HUES64 (cell line): ENCODE data around the gene SLC7A8.
A peak's percentile ranks its signal among the peaks of the same experiment; 100 is the strongest.

Source experiments
- H3K27ac ChIP-seq: 2 replicates; pipeline ENCODE4 v1.7.0; 2013; ENCODE audit warnings: low read depth, low read length, inconsistent platforms
- H3K27me3 ChIP-seq: 2 replicates; pipeline ENCODE4 v1.6.1; 2013; ENCODE audit warnings: mild to moderate bottlenecking, low read length; ENCODE audit not compliant: insufficient read depth
- H3K36me3 ChIP-seq: 2 replicates; pipeline ENCODE4 v1.6.1; 2013; ENCODE audit warnings: mild to moderate bottlenecking, low read length; ENCODE audit not compliant: insufficient read depth
- H3K4me1 ChIP-seq: 2 replicates; pipeline ENCODE4 v1.6.1; 2013; ENCODE audit warnings: mild to moderate bottlenecking, low read length, moderate library complexity; ENCODE audit not compliant: insufficient read depth
- H3K4me3 ChIP-seq: 2 replicates; pipeline ENCODE4 v1.5.1; 2013; ENCODE audit warnings: mild to moderate bottlenecking, low read length, moderate library complexity
- H3K9ac ChIP-seq: 2 replicates; pipeline ENCODE4 v1.6.1; 2013; ENCODE audit warnings: mild to moderate bottlenecking, low read depth, low read length
- H3K9me3 ChIP-seq: 2 replicates; pipeline ENCODE4 v1.6.1; 2013; ENCODE audit warnings: low read depth, low read length; ENCODE audit not compliant: insufficient read depth
- WGBS: fragments of 150-250, 120-280 bp; methylation state at CpG from one replicate; pipeline ENCODE4 v1.1.7; 2013; ENCODE audit warnings: missing lambda C conversion rate; 5-methylcytosine and 5-hydroxymethylcytosine counted together

The SLC7A8 gene

GRCh38 chr14:23101213-23101970 lies 82.1 kb downstream of the SLC7A8 start:
- Histone ChIP-seq H3K27ac (no peak overlapping the region), H3K9ac (no peak overlapping the region), H3K4me3 (no peak overlapping the region), H3K4me1 (peaks cover 21% of the 10 kb centered on the region), H3K27me3 (no peaks in the 10 kb centered on the region), H3K9me3 (no peaks in the 10 kb centered on the region), H3K36me3 (peaks cover 27% of the 10 kb centered on the region)
- 78% methylated on average over 6 of the region's 6 CpGs for WGBS

DNA sequence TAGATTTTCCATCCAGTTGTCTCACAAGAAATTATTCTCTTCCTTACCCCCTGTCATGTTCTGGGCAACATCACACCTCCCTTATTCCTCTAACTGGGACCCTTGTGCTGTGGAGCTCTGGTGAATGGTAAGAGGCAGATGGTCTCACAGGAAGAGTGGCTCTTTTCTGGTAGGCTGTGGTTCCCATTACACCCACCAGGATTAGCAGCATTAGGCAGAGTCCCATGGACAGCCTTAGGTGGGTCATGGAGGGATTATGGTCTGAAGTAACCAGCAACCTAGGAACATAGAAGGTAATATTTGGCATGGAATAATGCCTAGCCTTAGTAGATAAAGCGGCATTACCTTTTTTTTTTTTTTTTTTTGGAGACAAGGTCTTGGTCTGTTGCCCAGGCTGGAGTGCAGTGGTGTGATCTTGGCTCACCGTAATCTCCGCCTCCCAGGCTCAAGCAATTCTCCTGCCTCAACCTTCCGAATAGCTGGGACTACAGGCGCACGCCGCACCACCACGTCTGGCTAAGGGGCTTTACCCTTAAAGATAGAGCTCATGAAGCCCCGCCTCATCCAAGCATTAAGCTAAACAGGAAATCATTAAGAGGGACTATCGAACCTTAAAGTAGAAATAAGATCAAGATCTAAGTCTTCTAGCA lies 84.1 kb downstream of the SLC7A8 start:
- H3K36me3 ChIP-seq: peaks cover 27% of the 10 kb centered on the region

GRCh38 chr14:23097786-23098185 lies 85.7 kb downstream of the SLC7A8 start:
- Histone ChIP-seq H3K27me3 (no peaks in the 10 kb centered on the region), H3K4me1 (peaks cover 6% of the 10 kb centered on the region; the same call in 1 of the 2 replicates), H3K9me3 (no peaks in the 10 kb centered on the region), H3K4me3 (no peak overlapping the region), H3K36me3 (peaks cover 34% of the 10 kb centered on the region), H3K9ac (no peak overlapping the region), H3K27ac (no peak overlapping the region)
- WGBS: 97% methylated on average over 7 of the region's 7 CpGs

More for the DNA sequence above, 84.1 kb downstream of the SLC7A8 start:
- Histone ChIP-seq H3K9ac (no peak overlapping the region), H3K27me3 (no peaks in the 10 kb centered on the region), H3K9me3 (no peaks in the 10 kb centered on the region), H3K4me3 (no peak overlapping the region), H3K27ac (no peak overlapping the region), H3K4me1 (peaks cover 7% of the 10 kb centered on the region; the same call in 1 of the 2 replicates)
- WGBS: 95% methylated on average over 10 of the region's 10 CpGs

DNA sequence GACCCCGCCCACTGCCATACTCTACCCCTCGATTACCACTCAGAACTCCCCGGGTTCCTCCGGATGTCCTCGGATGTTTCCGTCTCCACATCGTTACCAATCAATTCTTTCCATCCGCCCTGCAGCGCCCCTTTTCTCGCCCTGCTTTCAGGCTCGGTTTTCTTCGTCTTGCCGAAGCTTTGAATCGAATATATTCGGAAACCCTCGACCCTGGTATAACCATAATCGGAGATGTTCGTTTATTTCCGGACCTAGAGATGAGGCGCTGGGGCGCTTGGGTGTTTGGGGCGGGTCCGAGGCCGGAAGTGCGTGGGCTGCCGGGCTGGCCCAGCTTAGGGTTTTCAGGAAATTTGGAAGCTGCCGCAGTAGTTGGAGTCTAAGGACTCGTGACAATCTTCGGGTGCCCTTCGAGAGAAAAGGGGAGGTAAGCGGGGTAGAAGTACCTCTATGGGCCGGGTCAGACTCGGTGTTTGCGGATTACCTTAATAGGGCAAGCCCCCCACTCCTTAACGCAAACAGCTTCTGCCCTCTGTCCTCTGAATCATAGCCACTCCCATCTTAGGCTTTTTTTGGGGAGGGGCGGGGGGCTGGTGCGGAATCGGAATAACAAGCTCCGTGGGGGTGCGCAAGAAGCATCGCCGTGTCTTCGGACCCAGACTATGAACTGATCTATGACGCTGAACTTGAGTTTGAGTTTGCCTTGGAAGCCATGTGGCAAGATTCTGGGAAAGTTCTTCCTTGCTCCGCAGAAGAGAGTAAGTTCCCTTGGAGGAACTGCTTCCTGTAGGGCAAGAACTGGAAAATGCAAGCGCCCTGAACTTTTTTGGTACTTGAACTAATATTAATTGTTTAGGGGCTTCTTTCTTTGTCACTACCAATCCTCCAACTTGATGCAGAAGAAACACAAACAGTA lies 88.0 kb downstream of the SLC7A8 start, which contains the start of gene C14orf119:
Gene C14orf119, plus strand, starts transcription at position 310 of the 913 bp plus-strand sequence. CDS start 2,154 bp downstream, outside the sequence.
- Histone ChIP-seq H3K9me3 (no peaks in the 10 kb centered on the region), H3K36me3 (peaks cover 57% of the 10 kb centered on the region), H3K4me1 (peaks cover 6% of the 10 kb centered on the region; the same call in 1 of the 2 replicates), H3K27ac (peak within 1 kb of the TSS; percentile 98), H3K9ac (peak within 1 kb of the TSS; percentile 96), H3K27me3 (no peaks in the 10 kb centered on the region), H3K4me3 (peak within 1 kb of the TSS; percentile 81)
- under 1% methylated on average over 43 of the region's 46 CpGs for WGBS

- H3K4me1 ChIP-seq: peaks cover 6% of the 10 kb centered on the region; the same call in 1 of the 2 replicates
- peak within 1 kb of the TSS; percentile 81 for H3K4me3 ChIP-seq
- H3K9me3 ChIP-seq: no peaks in the 10 kb centered on the region
- under 1% methylated on average over 55 of the region's 55 CpGs for WGBS
- peak within 1 kb of the TSS; percentile 96 for H3K9ac ChIP-seq
- no peaks in the 10 kb centered on the region for H3K27me3 ChIP-seq
- peak within 1 kb of the TSS; percentile 98 for H3K27ac ChIP-seq
- H3K36me3 ChIP-seq: peaks cover 64% of the 10 kb centered on the region
Measured at GRCh38 chr14:23094666-23095195, 88.7 kb downstream of the SLC7A8 start, which contains the start of gene ACIN1. Gene ACIN1, minus strand, starts transcription at chr14:23095136. Its CDS starts 24 bp downstream, at chr14:23095112.

GRCh38 chr14:23093991-23094665 lies 89.3 kb downstream of the SLC7A8 start:
- H3K9ac ChIP-seq: peak overlapping the region; percentile 96
- H3K27ac ChIP-seq: peak overlapping the region; percentile 98
- peaks cover 68% of the 10 kb centered on the region for H3K36me3 ChIP-seq
- 0 out of 2 replicates have a peak, but pooled peaks cover 6% of the 10 kb centered on the region for H3K4me1 ChIP-seq
- no peaks in the 10 kb centered on the region for H3K9me3 ChIP-seq
- no peaks in the 10 kb centered on the region for H3K27me3 ChIP-seq
- WGBS: 3% methylated on average over 13 of the region's 14 CpGs
- H3K4me3 ChIP-seq: peak overlapping the region; percentile 81

DNA sequence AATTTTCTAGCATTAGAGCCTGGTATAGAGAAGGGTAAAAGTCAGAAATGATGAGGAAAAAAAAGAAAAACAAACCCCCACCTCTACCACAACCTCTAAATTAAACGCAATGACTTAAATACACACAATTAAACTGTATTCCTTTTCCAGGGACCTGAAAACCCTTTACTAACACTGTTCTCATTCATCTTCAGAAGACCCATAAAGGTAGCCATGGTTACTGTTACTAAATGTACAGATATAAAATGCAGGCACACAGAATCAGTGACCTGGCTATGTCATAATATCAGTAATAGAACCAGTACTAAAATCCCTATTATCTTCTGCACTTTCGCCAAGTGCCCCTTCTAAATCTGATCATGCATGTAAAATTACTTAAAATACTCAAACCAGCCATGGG lies 89.9 kb downstream of the SLC7A8 start:
- H3K36me3 ChIP-seq: peaks cover 68% of the 10 kb centered on the region
- WGBS: 97% methylated on average over 2 of the region's 2 CpGs

DNA sequence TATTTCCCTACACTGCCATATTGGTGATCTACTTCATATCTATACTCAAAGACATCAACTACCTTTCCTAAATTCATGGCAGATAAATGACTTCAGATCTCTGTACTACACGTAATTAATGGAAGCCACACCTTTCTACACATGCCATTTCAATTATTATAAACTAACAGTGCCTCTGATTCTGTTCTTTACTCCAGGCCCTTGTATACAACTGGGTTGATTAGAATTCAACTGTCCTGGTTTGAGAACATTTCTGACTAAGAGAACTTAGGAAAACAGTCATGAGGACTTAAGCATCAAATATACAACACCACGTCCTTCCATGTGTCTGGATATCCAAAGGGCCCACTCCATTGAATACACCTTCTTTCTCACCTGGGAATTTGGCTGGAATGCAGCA lies 90.4 kb downstream of the SLC7A8 start:
- Histone ChIP-seq H3K9ac (no peak overlapping the region), H3K36me3 (peaks cover 68% of the 10 kb centered on the region)
- 95% methylated on average over 2 of the region's 2 CpGs for WGBS

More for the DNA sequence above, 89.9 kb downstream of the SLC7A8 start:
- H3K4me3 ChIP-seq: peak overlapping the region; percentile 81
- no peaks in the 10 kb centered on the region for H3K9me3 ChIP-seq
- H3K9ac ChIP-seq: no peak overlapping the region
- no peak overlapping the region for H3K27ac ChIP-seq
- no peaks in the 10 kb centered on the region for H3K27me3 ChIP-seq
- H3K4me1 ChIP-seq: 0 out of 2 replicates have a peak, but pooled peaks cover 6% of the 10 kb centered on the region

GRCh38 chr14:23091294-23092225 lies 91.9 kb downstream of the SLC7A8 start:
- WGBS: 87% methylated on average over 12 of the region's 12 CpGs
- Histone ChIP-seq H3K4me3 (no peak overlapping the region), H3K9me3 (no peaks in the 10 kb centered on the region), H3K9ac (no peak overlapping the region), H3K4me1 (0 out of 2 replicates have a peak, but pooled peaks cover 1% of the 10 kb centered on the region), H3K27ac (no peak overlapping the region), H3K36me3 (peaks cover 69% of the 10 kb centered on the region), H3K27me3 (no peaks in the 10 kb centered on the region)

More for the DNA sequence above, 90.4 kb downstream of the SLC7A8 start:
- Histone ChIP-seq H3K4me1 (0 out of 2 replicates have a peak, but pooled peaks cover 6% of the 10 kb centered on the region), H3K27ac (no peak overlapping the region; the same call in 1 of the 2 replicates), H3K4me3 (peak overlapping the region; percentile 81), H3K27me3 (no peaks in the 10 kb centered on the region), H3K9me3 (no peaks in the 10 kb centered on the region)
